GM12878 (cell line): Measurements from ENCODE around the gene DRC1. TPM values are rescaled to one million over a fixed set of nuclear protein-coding genes. Genes with fewer than 3 reads are reported as not detected.

Experiments used
- ATAC-seq: fragments of 200-7000 bp; cut with Tn5 transposase; 3 replicates; pipeline ENCODE4 v1.9.1; 2020; ENCODE audit warnings: mild to moderate bottlenecking, moderate library complexity
- BruUV-seq: library from RNA; stranded (reverse); fragments of 400-500 nt; replicated peaks from 2 replicates; lab custom pipeline; 2021; lab: Mats Ljungman, UMichigan
- CTCF ChIA-PET: fragments of 300-600 bp; sonication (Branson Sonifier 250); formaldehyde crosslinking; extraction: SDS; loops from one replicate; lab custom pipeline; 2021; ENCODE audit warnings: inconsistent platforms; lab: Yijun Ruan, JAX
- POLR2A ChIA-PET: fragments of 350-600 bp; formaldehyde crosslinking; extraction: SDS; loops from one replicate; lab custom pipeline; 2021; ENCODE audit warnings: inconsistent platforms; lab: Charles Lee
- RAD21 ChIA-PET: fragments of 300-600 bp; sonication (Branson Sonifier 250); formaldehyde crosslinking; loops from one replicate; lab custom pipeline; 2023; ENCODE audit warnings: antibody characterized with exemption; ENCODE audit not compliant: unreplicated experiment; lab: Charles Lee
- SMC1A ChIA-PET: fragments of 300-600 bp; sonication (Branson Sonifier 250); formaldehyde crosslinking; loops from one replicate; lab custom pipeline; 2023; ENCODE audit not compliant: unreplicated experiment, uncharacterized antibody; lab: Charles Lee
- DNase-seq: peaks from one replicate; pipeline ENCODE4 v3.0.0-alpha.2; 2011; ENCODE audit warnings: low read depth, low spot score
- FAIRE-seq: peaks from 3 replicates; lab custom pipeline; 2011; peaks lifted over from hg19 to GRCh38; lab: Jason Lieb, UNC
- H2AFZ ChIP-seq: 2 replicates; pipeline ENCODE4 v1.6.0; 2011; ENCODE audit warnings: low read depth, low read length, control low read depth; ENCODE audit not compliant: control insufficient read depth
- H3K27ac ChIP-seq: 2 replicates; pipeline ENCODE4 v1.5.1; 2011; ENCODE audit warnings: control low read depth; ENCODE audit not compliant: control insufficient read depth, insufficient read depth
- H3K27me3 ChIP-seq, 2 experiments: replicated peaks in 1 of 2; 2 replicates each; pipeline versions ENCODE4 v1.6.0 to v1.6.1; 2011; ENCODE audit warnings: low read length in 1 of 2; ENCODE audit not compliant: control insufficient read depth in 2 of 2, insufficient read depth in 2 of 2
- H3K36me3 ChIP-seq, 2 experiments: 2 replicates each; pipeline ENCODE4 v1.5.1; 2011; ENCODE audit warnings: low read length in 1 of 2; ENCODE audit not compliant: control insufficient read depth in 2 of 2, insufficient read depth in 2 of 2
- H3K4me1 ChIP-seq: 2 replicates; pipeline ENCODE4 v1.6.1; 2011; ENCODE audit warnings: mild to moderate bottlenecking, low read length, moderate library complexity, mixed read lengths; ENCODE audit not compliant: control insufficient read depth, insufficient read depth
- H3K4me2 ChIP-seq: 2 replicates; pipeline ENCODE4 v1.6.0; 2011; ENCODE audit warnings: control low read depth; ENCODE audit not compliant: control insufficient read depth, insufficient read depth
- H3K4me3 ChIP-seq: fragments of 200-600 bp; sonication (generic); 2 replicates; pipeline ENCODE4 v1.5.1; 2016
- H3K79me2 ChIP-seq: 2 replicates; pipeline ENCODE4 v1.6.0; 2011; ENCODE audit warnings: low read length; ENCODE audit not compliant: control insufficient read depth, insufficient read depth
- H3K9ac ChIP-seq: 2 replicates; pipeline ENCODE4 v1.8.0; 2011; ENCODE audit warnings: low read length, control low read depth, mixed read lengths; ENCODE audit not compliant: control insufficient read depth, insufficient read depth
- H3K9me3 ChIP-seq: replicated peaks from 3 replicates; pipeline ENCODE4 v1.5.1; 2011; ENCODE audit warnings: mild to moderate bottlenecking, low read length; ENCODE audit not compliant: control insufficient read depth, insufficient read depth
- H4K20me1 ChIP-seq: 2 replicates; pipeline ENCODE4 v1.6.0; 2011; ENCODE audit not compliant: control insufficient read depth, insufficient read depth
- BACH1 ChIP-seq: fragments of 450-650 bp; IDR thresholded peaks from 2 replicates; pipeline ENCODE4 v1.6.1; 2017; ENCODE audit warnings: mild to moderate bottlenecking, borderline replicate concordance
- BMI1 ChIP-seq: fragments of 450-650 bp; IDR thresholded peaks from 2 replicates; pipeline ENCODE4 v1.6.1; 2016; ENCODE audit warnings: mild to moderate bottlenecking, moderate library complexity, borderline replicate concordance
- CEBPB ChIP-seq, 2 experiments: fragments of 150-350 bp in 1 of 2; IDR thresholded peaks; 2 replicates each; pipeline ENCODE4 v1.6.1; 2012 to 2014; ENCODE audit warnings: low read depth in 2 of 2, low read length in 2 of 2, borderline replicate concordance in 1 of 2, inconsistent platforms in 1 of 2
- CREB1 ChIP-seq: IDR thresholded peaks from 2 replicates; pipeline ENCODE4 v1.6.1; 2012; ENCODE audit warnings: low read depth, mild to moderate bottlenecking, inconsistent platforms
- EGR1 ChIP-seq, 2 experiments: IDR thresholded peaks; 1 replicate in 1 of 2; 2 replicates in 1 of 2; pipeline ENCODE4 v1.6.1; 2011 to 2012; ENCODE audit warnings: low read depth in 2 of 2, low read length in 2 of 2, borderline replicate concordance in 1 of 2, mild to moderate bottlenecking in 1 of 2, moderate library complexity in 1 of 2
- EP300 ChIP-seq, 2 experiments: fragments of 150-350 bp in 1 of 2; IDR thresholded peaks; 2 replicates each; pipeline ENCODE4 v1.6.1; 2011 to 2012; ENCODE audit warnings: low read depth in 2 of 2, low read length in 2 of 2, borderline replicate concordance in 1 of 2, improper control_type of control experiment in 1 of 2, inconsistent platforms in 1 of 2; ENCODE audit not compliant: control insufficient read depth in 1 of 2
- EZH2 ChIP-seq: IDR thresholded peaks from 2 replicates; pipeline ENCODE4 v1.6.1; 2012; ENCODE audit warnings: low read depth, mild to moderate bottlenecking, control low read depth, inconsistent platforms, low read length, borderline replicate concordance; ENCODE audit not compliant: control insufficient read depth
- FOXM1 ChIP-seq: IDR thresholded peaks from 2 replicates; pipeline ENCODE4 v1.6.1; 2012; ENCODE audit warnings: low read depth, mild to moderate bottlenecking, inconsistent platforms, low read length, moderate library complexity
- IRF4 ChIP-seq: IDR thresholded peaks from 2 replicates; pipeline ENCODE4 v1.6.1; 2011; ENCODE audit warnings: low read depth, low read length
- MTA3 ChIP-seq: IDR thresholded peaks from 2 replicates; pipeline ENCODE4 v1.6.1; 2012; ENCODE audit warnings: low read length, inconsistent platforms, borderline replicate concordance
- NFXL1 ChIP-seq: fragments of 450-650 bp; IDR thresholded peaks from 2 replicates; pipeline ENCODE4 v1.6.1; 2017; ENCODE audit warnings: antibody characterized with exemption, mild to moderate bottlenecking, borderline replicate concordance
- NR2C1 ChIP-seq: fragments of 450-650 bp; IDR thresholded peaks from 2 replicates; pipeline ENCODE4 v1.6.1; 2017; ENCODE audit warnings: antibody characterized with exemption, mild to moderate bottlenecking, moderate library complexity
- NRF1 ChIP-seq: conservative IDR thresholded peaks from 2 replicates; pipeline ENCODE4 v1.6.1; 2011; ENCODE audit warnings: mild to moderate bottlenecking, low read depth, low read length, improper control_type of control experiment
- PAX8 ChIP-seq: fragments of 450-650 bp; IDR thresholded peaks from 2 replicates; pipeline ENCODE4 v1.6.1; 2017; ENCODE audit warnings: mild to moderate bottlenecking, moderate library complexity
- SMARCA5 ChIP-seq: fragments of 450-650 bp; IDR thresholded peaks from 2 replicates; pipeline ENCODE4 v1.6.1; 2017; ENCODE audit warnings: mild to moderate bottlenecking
- SPI1 ChIP-seq: IDR thresholded peaks from 2 replicates; pipeline ENCODE4 v1.6.1; 2011; ENCODE audit warnings: low read depth, mild to moderate bottlenecking, low read length, moderate library complexity, borderline replicate concordance; ENCODE audit not compliant: insufficient read depth
- SREBF1 ChIP-seq: IDR thresholded peaks from 2 replicates; pipeline ENCODE4 v1.6.1; 2012; ENCODE audit warnings: mild to moderate bottlenecking, low read length
- WGBS: methylation state at CpG from one replicate; pipeline ENCODE4 v1.1.6; 2016; ENCODE audit warnings: low lambda C conversion rate; ENCODE audit not compliant: insufficient replicate concordance, insufficient coverage; ENCODE audit errors: missing lambda C conversion rate; 5-methylcytosine and 5-hydroxymethylcytosine counted together
- in situ Hi-C: fragments of 300-500 bp; cut with MboI; formaldehyde crosslinking; loops from 9 replicates; pipeline ENCODE4 v1.14.3; 2018; ENCODE audit warnings: mixed read lengths
- intact Hi-C: fragments of 100-400 bp; cut with micrococcal nuclease; formaldehyde crosslinking; loops from one replicate; pipeline ENCODE4 v1.14.2; 2022; ENCODE audit not compliant: unreplicated experiment
- polyA plus RNA-seq, 11 experiments: library from polyadenylated mRNA; depleted of rRNA in 4 of 11; unstranded in 6 of 11; stranded (reverse) in 5 of 11; fragments of >200 nt; fragmentation: Nextera tagmentation in 4 of 11; fragmentation: Illumina TruSeq in 1 of 11; extraction: Ambion mirVana in 4 of 11; extraction: Trizol in 1 of 11; gene quantifications; 1 replicate in 1 of 11; 2 replicates in 10 of 11; pipeline versions ENCODE4 v1.2.1 to v1.2.3, GENCODE V29; 2011 to 2016; ENCODE audit warnings: inconsistent platforms in 2 of 11, missing spikeins in 2 of 11, low read depth in 1 of 11
- total RNA-seq, 4 experiments: library from RNA; depleted of rRNA in 3 of 4; stranded (reverse); fragments of >200 nt in 3 of 4; fragmentation: Illumina TruSeq in 1 of 4; extraction: Trizol in 1 of 4; gene quantifications; 2 replicates each; pipeline versions ENCODE4 v1.2.1 to v1.2.3, GENCODE V29; 2013 to 2021
- TF ChIP-seq, protein P1 (sequence below): fragments of 450-650 bp; IDR thresholded peaks from 2 replicates; pipeline ENCODE4 v1.6.1; 2017; ENCODE audit warnings: mild to moderate bottlenecking

The DRC1 gene
- total and polyA plus RNA-seq, 10 of the 15 experiments (the other 5 are each of a cell fraction or from before 2014, with no cell fraction given): 0.03 TPM; not detected in 9

DNA sequence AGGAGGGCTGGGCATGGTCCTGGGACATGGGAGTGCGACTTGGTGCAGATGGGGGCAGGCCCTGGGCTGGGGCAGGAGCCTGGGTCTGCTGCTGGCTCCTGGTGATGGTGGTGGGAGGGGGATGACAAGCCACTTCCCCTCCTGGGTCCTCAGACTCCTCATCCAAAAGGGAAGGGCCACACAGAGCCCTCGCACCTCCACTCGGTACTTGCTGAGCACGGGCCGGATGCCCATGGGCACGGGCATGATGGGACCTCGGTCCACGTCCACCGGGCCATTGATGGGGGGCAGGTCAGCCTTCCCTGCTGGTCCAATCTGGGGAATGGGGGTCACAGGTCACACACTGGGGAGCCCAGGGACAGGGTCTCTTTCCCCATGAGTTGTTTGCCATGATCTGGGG, 72.1 kb downstream of the DRC1 start:
- SMC1A ChIA-PET: no interaction called here

DNA sequence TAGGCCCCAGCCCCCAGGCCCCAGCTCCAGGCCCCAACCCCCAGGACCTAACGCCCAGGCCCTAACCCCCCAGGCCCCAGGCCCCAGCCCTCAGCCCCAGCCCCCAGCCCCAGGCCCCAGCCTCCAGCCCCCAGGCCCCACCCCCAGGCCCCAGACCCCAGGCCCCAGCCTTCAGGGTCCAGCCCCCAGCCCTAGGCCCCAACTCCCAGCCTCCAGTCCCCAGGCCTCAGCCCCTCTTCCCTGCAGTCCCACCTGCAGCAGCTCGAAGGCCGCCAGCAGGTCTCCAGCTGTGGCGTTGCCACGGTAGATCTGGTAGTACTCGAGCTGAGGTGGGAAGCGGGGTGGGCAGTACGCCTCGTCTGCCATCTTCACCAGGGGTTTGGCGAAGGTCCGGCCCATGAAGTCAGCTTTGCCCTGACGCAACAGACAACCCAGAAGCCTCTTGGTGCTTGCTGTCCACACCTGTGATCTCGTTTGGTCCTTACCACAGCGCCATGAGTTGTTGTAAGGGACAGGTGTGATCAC, 72.6 kb downstream of the DRC1 start:
- TF ChIP-seq NFXL1: no peak
- TF ChIP-seq NRF1: no peak
- TF ChIP-seq EZH2: no peak
- no peak for TF ChIP-seq SREBF1
- no peak for TF ChIP-seq BMI1
- TF ChIP-seq, protein P1, sequence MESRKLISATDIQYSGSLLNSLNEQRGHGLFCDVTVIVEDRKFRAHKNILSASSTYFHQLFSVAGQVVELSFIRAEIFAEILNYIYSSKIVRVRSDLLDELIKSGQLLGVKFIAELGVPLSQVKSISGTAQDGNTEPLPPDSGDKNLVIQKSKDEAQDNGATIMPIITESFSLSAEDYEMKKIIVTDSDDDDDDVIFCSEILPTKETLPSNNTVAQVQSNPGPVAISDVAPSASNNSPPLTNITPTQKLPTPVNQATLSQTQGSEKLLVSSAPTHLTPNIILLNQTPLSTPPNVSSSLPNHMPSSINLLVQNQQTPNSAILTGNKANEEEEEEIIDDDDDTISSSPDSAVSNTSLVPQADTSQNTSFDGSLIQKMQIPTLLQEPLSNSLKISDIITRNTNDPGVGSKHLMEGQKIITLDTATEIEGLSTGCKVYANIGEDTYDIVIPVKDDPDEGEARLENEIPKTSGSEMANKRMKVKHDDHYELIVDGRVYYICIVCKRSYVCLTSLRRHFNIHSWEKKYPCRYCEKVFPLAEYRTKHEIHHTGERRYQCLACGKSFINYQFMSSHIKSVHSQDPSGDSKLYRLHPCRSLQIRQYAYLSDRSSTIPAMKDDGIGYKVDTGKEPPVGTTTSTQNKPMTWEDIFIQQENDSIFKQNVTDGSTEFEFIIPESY: no peak
- no peak for TF ChIP-seq SMARCA5
- TF ChIP-seq EGR1 (IDR thresholded peaks at IDR 0.05; ENCODE audit: borderline replicate concordance in 1 of 2, low read depth in 2 of 2, low read length in 2 of 2): no peak
- no peak for TF ChIP-seq CEBPB (IDR thresholded peaks at IDR 0.05; ENCODE audit: borderline replicate concordance in 1 of 2, low read depth in 2 of 2, low read length in 2 of 2)
- TF ChIP-seq IRF4: no peak
- no peak for TF ChIP-seq PAX8
- TF ChIP-seq MTA3: no peak
- Histone ChIP-seq H3K4me2 (no peak overlapping the region), H3K27me3 (no peaks in the 10 kb centered on the region), H3K4me3 (no peak overlapping the region), H3K79me2 (no peaks in the 10 kb centered on the region), H3K9me3 (peaks cover 1% of the 10 kb centered on the region; the same call in 1 of the 3 replicates), H3K27ac (no peak overlapping the region), H2AFZ (no peak overlapping the region), H4K20me1 (no peaks in the 10 kb centered on the region), H3K4me1 (no peaks in the 10 kb centered on the region), H3K9ac (no peak overlapping the region), H3K36me3 (no peaks in the 10 kb centered on the region)
- ChIA-PET RAD21 (no interaction called here), SMC1A (no interaction called here), CTCF (no interaction called here), POLR2A (no interaction called here)
- WGBS: 62% methylated on average over 10 of the region's 14 CpGs
- BruUV-seq: no TSS peak
- DNase-seq: no peak
- no peak for FAIRE-seq
- in situ Hi-C loops (no loop called here), intact Hi-C loops (no loop called here)
- no peak for ATAC-seq

More for the DNA sequence above, 72.1 kb downstream of the DRC1 start:
- BruUV-seq: no TSS peak
- ChIA-PET CTCF (no interaction called here), RAD21 (no interaction called here), POLR2A (no interaction called here)
- no peak for ATAC-seq
- no peak overlapping the region for H3K27ac ChIP-seq
- no peak for FAIRE-seq
- intact Hi-C loops (no loop called here), in situ Hi-C loops (no loop called here)
- H3K79me2 ChIP-seq: no peaks in the 10 kb centered on the region
- H3K9me3 ChIP-seq: peaks cover 3% of the 10 kb centered on the region; the same call in 1 of the 3 replicates
- no peaks in the 10 kb centered on the region for H4K20me1 ChIP-seq
- H3K27me3 ChIP-seq: no peaks in the 10 kb centered on the region
- 28% methylated on average over 5 of the region's 9 CpGs for WGBS
- H3K9ac ChIP-seq: no peak overlapping the region
- no peak for DNase-seq
- H3K4me2 ChIP-seq: no peak overlapping the region
- no peaks in the 10 kb centered on the region for H3K4me1 ChIP-seq
- H3K4me3 ChIP-seq: no peak overlapping the region
- TF ChIP-seq EP300 (IDR thresholded peaks at IDR 0.05; ENCODE audit: borderline replicate concordance in 1 of 2, control insufficient read depth in 1 of 2, low read depth in 2 of 2, low read length in 2 of 2) (no peak), FOXM1 (no peak), NR2C1 (no peak), BACH1 (no peak), CREB1 (no peak), SPI1 (no peak)
- no peak overlapping the region for H2AFZ ChIP-seq
- H3K36me3 ChIP-seq: no peaks in the 10 kb centered on the region
